Measurements from ENCODE around the gene ZYG11A.

DNA sequence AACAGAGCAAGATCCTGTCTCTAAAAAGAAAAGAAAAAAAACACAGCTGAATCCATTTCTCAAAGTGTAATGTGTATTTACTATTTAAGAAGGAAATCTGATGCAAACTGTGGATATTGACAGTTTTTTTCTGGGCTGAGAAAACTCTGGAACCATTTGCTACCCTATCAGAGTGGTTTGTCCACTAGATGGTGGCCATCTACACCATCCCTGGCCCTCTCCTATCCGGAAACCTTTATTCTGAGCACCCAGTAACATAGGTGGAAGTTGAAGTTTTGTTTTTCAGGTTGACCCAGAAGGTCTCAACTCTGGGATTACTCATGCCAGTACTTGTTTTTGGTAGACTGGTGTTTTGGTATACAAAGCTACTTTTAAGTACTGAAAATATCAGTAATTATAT lies 58.8 kb downstream of the ZYG11A start:
- TF ChIP-seq, protein P1, sequence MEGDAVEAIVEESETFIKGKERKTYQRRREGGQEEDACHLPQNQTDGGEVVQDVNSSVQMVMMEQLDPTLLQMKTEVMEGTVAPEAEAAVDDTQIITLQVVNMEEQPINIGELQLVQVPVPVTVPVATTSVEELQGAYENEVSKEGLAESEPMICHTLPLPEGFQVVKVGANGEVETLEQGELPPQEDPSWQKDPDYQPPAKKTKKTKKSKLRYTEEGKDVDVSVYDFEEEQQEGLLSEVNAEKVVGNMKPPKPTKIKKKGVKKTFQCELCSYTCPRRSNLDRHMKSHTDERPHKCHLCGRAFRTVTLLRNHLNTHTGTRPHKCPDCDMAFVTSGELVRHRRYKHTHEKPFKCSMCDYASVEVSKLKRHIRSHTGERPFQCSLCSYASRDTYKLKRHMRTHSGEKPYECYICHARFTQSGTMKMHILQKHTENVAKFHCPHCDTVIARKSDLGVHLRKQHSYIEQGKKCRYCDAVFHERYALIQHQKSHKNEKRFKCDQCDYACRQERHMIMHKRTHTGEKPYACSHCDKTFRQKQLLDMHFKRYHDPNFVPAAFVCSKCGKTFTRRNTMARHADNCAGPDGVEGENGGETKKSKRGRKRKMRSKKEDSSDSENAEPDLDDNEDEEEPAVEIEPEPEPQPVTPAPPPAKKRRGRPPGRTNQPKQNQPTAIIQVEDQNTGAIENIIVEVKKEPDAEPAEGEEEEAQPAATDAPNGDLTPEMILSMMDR (IDR thresholded peaks at IDR 0.05) = no peak
- TF ChIP-seq EP300 (IDR thresholded peaks at IDR 0.05) (no peak), POLR2A (IDR thresholded peaks at IDR 0.05) (no peak), POLR2AphosphoS5 (IDR thresholded peaks at IDR 0.05) (no peak)
